H7 (cell line): ENCODE results near the gene GP5. TPM values are rescaled to one million over a fixed set of nuclear protein-coding genes. Genes with fewer than 3 reads are reported as not detected.

ENCODE experiments used
- DNase-seq: peaks from one replicate; pipeline ENCODE4 v3.0.0; 2012
- H3K27me3 ChIP-seq: 2 replicates; pipeline ENCODE4 v1.6.0; 2011; ENCODE audit warnings: mild to moderate bottlenecking, low read length; ENCODE audit not compliant: control insufficient read depth, insufficient read depth
- H3K36me3 ChIP-seq: replicated peaks from 2 replicates; pipeline ENCODE4 v1.5.1; 2011; ENCODE audit warnings: low read length; ENCODE audit not compliant: control insufficient read depth, insufficient read depth
- H3K4me3 ChIP-seq: 2 replicates; pipeline ENCODE4 v1.5.1; 2011; ENCODE audit warnings: low read depth, mild to moderate bottlenecking, control low read depth, low read length, moderate library complexity; ENCODE audit not compliant: insufficient read depth
- total RNA-seq: library from RNA; depleted of rRNA; stranded (reverse); fragments of >200 nt; shearing (Covaris generic); gene quantifications from 2 replicates; pipeline ENCODE4 v1.2.3, GENCODE V29; 2014; rRNA removed

GP5 gene
- not detected in 2 replicates for total RNA-seq

GRCh38 chr3:194399166-194399565 lies at the start of gene GP5:
TSS of gene GP5 (minus strand) at chr3:194399266. CDS start at chr3:194398282, 984 bp downstream.
- H3K4me3 ChIP-seq = no peak within 1 kb of the TSS
- H3K27me3 ChIP-seq = peaks cover 6% of the 10 kb centered on the region; the same call in 1 of the 2 replicates
- DNase-seq = no peak
- no peaks in the 10 kb centered on the region for H3K36me3 ChIP-seq

GRCh38 chr3:194447657-194448056 lies 48.6 kb upstream of the GP5 start:
- no peak for DNase-seq
- Histone ChIP-seq H3K36me3 (peaks cover 14% of the 10 kb centered on the region), H3K4me3 (no peak overlapping the region), H3K27me3 (no peaks in the 10 kb centered on the region)

GRCh38 chr3:194447161-194447560 lies 48.1 kb upstream of the GP5 start:
- peaks cover 14% of the 10 kb centered on the region for H3K36me3 ChIP-seq

GRCh38 chr3:194446754-194447153 lies 47.7 kb upstream of the GP5 start:
- no peak overlapping the region for H3K4me3 ChIP-seq
- H3K27me3 ChIP-seq = no peaks in the 10 kb centered on the region
- no peak for DNase-seq
- peaks cover 14% of the 10 kb centered on the region for H3K36me3 ChIP-seq

More at GRCh38 chr3:194447161-194447560, 48.1 kb upstream of the GP5 start:
- Histone ChIP-seq H3K4me3 (no peak overlapping the region), H3K27me3 (no peaks in the 10 kb centered on the region)
- no peak for DNase-seq

GRCh38 chr3:194446172-194446571 lies 47.1 kb upstream of the GP5 start:
- Histone ChIP-seq H3K36me3 (peaks cover 10% of the 10 kb centered on the region), H3K4me3 (no peak overlapping the region)
- no peak for DNase-seq

GRCh38 chr3:194443901-194444300 lies 44.8 kb upstream of the GP5 start:
- peaks cover 7% of the 10 kb centered on the region for H3K36me3 ChIP-seq
- H3K27me3 ChIP-seq = no peaks in the 10 kb centered on the region
- no peak for DNase-seq
- no peak overlapping the region for H3K4me3 ChIP-seq

More at GRCh38 chr3:194446172-194446571, 47.1 kb upstream of the GP5 start:
- no peaks in the 10 kb centered on the region for H3K27me3 ChIP-seq

GRCh38 chr3:194440756-194441155 lies 41.7 kb upstream of the GP5 start:
- peaks cover 2% of the 10 kb centered on the region for H3K36me3 ChIP-seq
- H3K4me3 ChIP-seq = no peak overlapping the region
- H3K27me3 ChIP-seq = no peaks in the 10 kb centered on the region
- DNase-seq = no peak

- no peaks in the 10 kb centered on the region for H3K27me3 ChIP-seq
- H3K4me3 ChIP-seq = no peak overlapping the region
- peaks cover 6% of the 10 kb centered on the region for H3K36me3 ChIP-seq
- no peak for DNase-seq
Measured at GRCh38 chr3:194439881-194440550, 41.0 kb upstream of the GP5 start.

- no peak overlapping the region for H3K4me3 ChIP-seq
- no peaks in the 10 kb centered on the region for H3K27me3 ChIP-seq
- peaks cover 18% of the 10 kb centered on the region for H3K36me3 ChIP-seq
- no peak for DNase-seq
Measured at GRCh38 chr3:194434503-194434902, 35.4 kb upstream of the GP5 start.

GRCh38 chr3:194431554-194431953 lies 32.5 kb upstream of the GP5 start:
- Histone ChIP-seq H3K4me3 (no peak overlapping the region), H3K36me3 (peaks cover 17% of the 10 kb centered on the region), H3K27me3 (no peaks in the 10 kb centered on the region)
- DNase-seq = no peak

GRCh38 chr3:194425399-194425798 lies 26.3 kb upstream of the GP5 start:
- H3K4me3 ChIP-seq = no peak overlapping the region
- no peak for DNase-seq
- H3K36me3 ChIP-seq = peaks cover 4% of the 10 kb centered on the region; the same call in 1 of the 2 replicates

GRCh38 chr3:194424953-194425352 lies 25.9 kb upstream of the GP5 start:
- Histone ChIP-seq H3K36me3 (peaks cover 4% of the 10 kb centered on the region; the same call in 1 of the 2 replicates), H3K27me3 (no peaks in the 10 kb centered on the region), H3K4me3 (no peak overlapping the region)
- DNase-seq = no peak

More at GRCh38 chr3:194425399-194425798, 26.3 kb upstream of the GP5 start:
- H3K27me3 ChIP-seq = no peaks in the 10 kb centered on the region

- no peaks in the 10 kb centered on the region for H3K27me3 ChIP-seq
- H3K36me3 ChIP-seq = no peaks in the 10 kb centered on the region; the same call in 1 of the 2 replicates
- DNase-seq = no peak
- H3K4me3 ChIP-seq = no peak overlapping the region
Measured at GRCh38 chr3:194424373-194424772, 25.3 kb upstream of the GP5 start.

GRCh38 chr3:194423317-194423716 lies 24.3 kb upstream of the GP5 start:
- Histone ChIP-seq H3K27me3 (no peaks in the 10 kb centered on the region), H3K4me3 (no peak overlapping the region), H3K36me3 (no peaks in the 10 kb centered on the region; the same call in 1 of the 2 replicates)
- DNase-seq = no peak

- Histone ChIP-seq H3K27me3 (no peaks in the 10 kb centered on the region), H3K36me3 (no peaks in the 10 kb centered on the region; the same call in 1 of the 2 replicates), H3K4me3 (no peak overlapping the region)
- DNase-seq = no peak
Measured at GRCh38 chr3:194422188-194422587, 23.1 kb upstream of the GP5 start.
